SK-N-SH (cell line): Measurements from ENCODE around the gene CMYA5.
"Not testable (repeated sequence)": the region's sequence is repeated elsewhere in the genome, so short reads cannot be mapped to it uniquely, and the experiment has no call there.

Source experiments
- NFIC ChIP-seq: IDR thresholded peaks from 2 replicates; pipeline ENCODE4 v1.4.0; 2012; ENCODE audit warnings: borderline replicate concordance
- RXRA ChIP-seq: IDR thresholded peaks from 2 replicates; pipeline ENCODE4 v1.4.0; 2012; ENCODE audit warnings: low read depth, mild to moderate bottlenecking, borderline replicate concordance
- TAF1 ChIP-seq: IDR thresholded peaks from 2 replicates; pipeline ENCODE4 v1.6.1; 2012; ENCODE audit warnings: low read depth, mild to moderate bottlenecking, low read length, moderate library complexity, borderline replicate concordance
- TF ChIP-seq, protein P1 (sequence below): IDR thresholded peaks from 2 replicates; pipeline ENCODE4 v1.4.0; 2012; ENCODE audit warnings: low read depth, borderline replicate concordance
- TF ChIP-seq, protein P2 (sequence below): fragments of 150-350 bp; IDR thresholded peaks from 2 replicates; pipeline ENCODE4 v1.6.1; 2017; ENCODE audit warnings: antibody characterized with exemption, low read length, low read depth, borderline replicate concordance
- TF ChIP-seq, protein P3 (sequence below): fragments of 200-600 bp; sonication (generic); IDR thresholded peaks from 2 replicates; pipeline ENCODE4 v1.6.1; 2017; ENCODE audit warnings: antibody characterized with exemption, mild to moderate bottlenecking, moderate library complexity

DNA sequence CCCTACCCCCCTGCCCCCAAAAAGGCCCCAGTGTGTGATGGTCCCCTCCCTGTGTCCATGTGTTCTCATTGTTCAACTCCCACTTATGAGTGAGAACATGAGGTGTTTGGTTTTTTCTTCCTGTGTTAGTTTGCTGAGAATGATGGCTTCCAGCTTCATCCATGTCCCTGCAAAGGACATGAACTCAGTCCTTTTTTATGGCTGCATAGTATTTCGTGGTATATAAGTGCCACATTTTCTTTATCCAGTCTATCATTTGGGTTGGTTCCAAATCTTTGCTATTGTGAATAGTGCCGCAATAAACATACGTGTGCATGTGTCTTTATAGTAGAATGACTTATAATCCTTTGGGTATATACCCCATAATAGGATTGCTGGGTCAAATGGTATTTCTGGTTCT lies 74.5 kb downstream of the CMYA5 start:
- not testable (repeated sequence) for TF ChIP-seq TAF1, RXRA, NFIC
- TF ChIP-seq, protein P1, sequence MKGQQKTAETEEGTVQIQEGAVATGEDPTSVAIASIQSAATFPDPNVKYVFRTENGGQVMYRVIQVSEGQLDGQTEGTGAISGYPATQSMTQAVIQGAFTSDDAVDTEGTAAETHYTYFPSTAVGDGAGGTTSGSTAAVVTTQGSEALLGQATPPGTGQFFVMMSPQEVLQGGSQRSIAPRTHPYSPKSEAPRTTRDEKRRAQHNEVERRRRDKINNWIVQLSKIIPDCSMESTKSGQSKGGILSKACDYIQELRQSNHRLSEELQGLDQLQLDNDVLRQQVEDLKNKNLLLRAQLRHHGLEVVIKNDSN, result not testable (repeated sequence)
- TF ChIP-seq, protein P2, sequence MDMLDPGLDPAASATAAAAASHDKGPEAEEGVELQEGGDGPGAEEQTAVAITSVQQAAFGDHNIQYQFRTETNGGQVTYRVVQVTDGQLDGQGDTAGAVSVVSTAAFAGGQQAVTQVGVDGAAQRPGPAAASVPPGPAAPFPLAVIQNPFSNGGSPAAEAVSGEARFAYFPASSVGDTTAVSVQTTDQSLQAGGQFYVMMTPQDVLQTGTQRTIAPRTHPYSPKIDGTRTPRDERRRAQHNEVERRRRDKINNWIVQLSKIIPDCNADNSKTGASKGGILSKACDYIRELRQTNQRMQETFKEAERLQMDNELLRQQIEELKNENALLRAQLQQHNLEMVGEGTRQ, result not testable (repeated sequence)
- TF ChIP-seq, protein P3, sequence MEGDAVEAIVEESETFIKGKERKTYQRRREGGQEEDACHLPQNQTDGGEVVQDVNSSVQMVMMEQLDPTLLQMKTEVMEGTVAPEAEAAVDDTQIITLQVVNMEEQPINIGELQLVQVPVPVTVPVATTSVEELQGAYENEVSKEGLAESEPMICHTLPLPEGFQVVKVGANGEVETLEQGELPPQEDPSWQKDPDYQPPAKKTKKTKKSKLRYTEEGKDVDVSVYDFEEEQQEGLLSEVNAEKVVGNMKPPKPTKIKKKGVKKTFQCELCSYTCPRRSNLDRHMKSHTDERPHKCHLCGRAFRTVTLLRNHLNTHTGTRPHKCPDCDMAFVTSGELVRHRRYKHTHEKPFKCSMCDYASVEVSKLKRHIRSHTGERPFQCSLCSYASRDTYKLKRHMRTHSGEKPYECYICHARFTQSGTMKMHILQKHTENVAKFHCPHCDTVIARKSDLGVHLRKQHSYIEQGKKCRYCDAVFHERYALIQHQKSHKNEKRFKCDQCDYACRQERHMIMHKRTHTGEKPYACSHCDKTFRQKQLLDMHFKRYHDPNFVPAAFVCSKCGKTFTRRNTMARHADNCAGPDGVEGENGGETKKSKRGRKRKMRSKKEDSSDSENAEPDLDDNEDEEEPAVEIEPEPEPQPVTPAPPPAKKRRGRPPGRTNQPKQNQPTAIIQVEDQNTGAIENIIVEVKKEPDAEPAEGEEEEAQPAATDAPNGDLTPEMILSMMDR, result not testable (repeated sequence)
